Panc1 (cell line): ENCODE results near the gene IFNA2. TPM values are rescaled to one million over a fixed set of nuclear protein-coding genes. Genes with fewer than 3 reads are reported as not detected.

Source experiments
- ATAC-seq: fragments of 200-7000 bp; cut with Tn5 transposase; 2 replicates; pipeline ENCODE4 v1.9.1; 2020; ENCODE audit warnings: mild to moderate bottlenecking, moderate library complexity
- BruUV-seq: library from RNA; stranded (reverse); fragments of 400-500 nt; replicated peaks from 2 replicates; lab custom pipeline; 2021; lab: Mats Ljungman, UMichigan
- CTCF ChIA-PET: fragments of 300-600 bp; sonication (Branson Sonifier 250); formaldehyde crosslinking; loops from one replicate; lab custom pipeline; 2022; ENCODE audit warnings: antibody characterized with exemption; lab: Charles Lee
- POLR2A ChIA-PET: fragments of 300-600 bp; sonication (Branson Sonifier 250); formaldehyde crosslinking; loops from one replicate; lab custom pipeline; 2022; ENCODE audit warnings: antibody characterized with exemption; lab: Charles Lee
- DNase-seq: peaks from one replicate; pipeline ENCODE4 v3.0.0-alpha.2; 2010; ENCODE audit warnings: low read depth, low spot score
- H3K27ac ChIP-seq: 2 replicates; pipeline ENCODE4 v1.5.1; 2011; ENCODE audit warnings: mild to moderate bottlenecking, low read length, inconsistent platforms
- H3K27me3 ChIP-seq: fragments of 200-500 bp; sonication (Bioruptor generic); 2 replicates; pipeline ENCODE4 v1.6.0; 2014; ENCODE audit warnings: low read length, inconsistent platforms; ENCODE audit not compliant: control insufficient read depth, insufficient read depth
- H3K36me3 ChIP-seq: fragments of 200-500 bp; sonication (Bioruptor generic); 2 replicates; pipeline ENCODE4 v1.5.1; 2014; ENCODE audit warnings: inconsistent platforms, mild to moderate bottlenecking, low read length, moderate library complexity; ENCODE audit not compliant: control insufficient read depth, insufficient read depth
- H3K4me1 ChIP-seq: 2 replicates; pipeline ENCODE4 v1.5.1; 2011; ENCODE audit warnings: inconsistent platforms, mild to moderate bottlenecking, low read length, moderate library complexity; ENCODE audit not compliant: control insufficient read depth, insufficient read depth
- H3K4me3 ChIP-seq, 2 experiments: 2 replicates each; pipeline ENCODE4 v1.5.1; 2011 to 2012; ENCODE audit warnings: low read depth in 2 of 2, low read length in 2 of 2, mild to moderate bottlenecking in 2 of 2, inconsistent platforms in 1 of 2, moderate library complexity in 1 of 2
- H3K9me3 ChIP-seq: fragments of 200-500 bp; sonication (Bioruptor generic); 2 replicates; pipeline ENCODE4 v1.5.1; 2014; ENCODE audit warnings: low read depth, mild to moderate bottlenecking, inconsistent platforms, low read length, moderate library complexity; ENCODE audit not compliant: control insufficient read depth, insufficient read depth
- POLR2AphosphoS5 ChIP-seq: IDR thresholded peaks from 2 replicates; pipeline ENCODE4 v1.6.1; 2012; ENCODE audit warnings: mild to moderate bottlenecking, low read depth, low read length, moderate library complexity
- REST ChIP-seq, 2 experiments: IDR thresholded peaks; 2 replicates each; pipeline ENCODE4 v1.6.1; 2011 to 2012; ENCODE audit warnings: low read depth in 2 of 2, control low read depth in 1 of 2, low read length in 1 of 2, mild to moderate bottlenecking in 1 of 2, moderate library complexity in 1 of 2; ENCODE audit not compliant: insufficient read depth in 1 of 2
- SIN3A ChIP-seq: IDR thresholded peaks from 2 replicates; pipeline ENCODE4 v1.6.1; 2012; ENCODE audit warnings: low read depth, mild to moderate bottlenecking, low read length, moderate library complexity, borderline replicate concordance; ENCODE audit not compliant: insufficient read depth
- TCF7L2 ChIP-seq: IDR thresholded peaks from 2 replicates; pipeline ENCODE4 v1.6.1; 2011; ENCODE audit warnings: mild to moderate bottlenecking, low read depth, low read length, inconsistent platforms
- in situ Hi-C: cut with HindIII; loops from 2 replicates; pipeline ENCODE4 v1.10.0; 2016; ENCODE audit warnings: low sequenced_read_pairs, low pct_unique_long_range_greater_than_20kb
- intact Hi-C: fragments of 100-400 bp; cut with micrococcal nuclease; formaldehyde crosslinking; loops from one replicate; pipeline ENCODE4 v1.10.0; 2022; ENCODE audit not compliant: unreplicated experiment
- total RNA-seq: library from RNA; stranded (reverse); gene quantifications from one replicate; pipeline ENCODE4 v1.2.1, GENCODE V29; 2021; ENCODE audit not compliant: unreplicated experiment
- TF ChIP-seq, protein P1 (sequence below): fragments of 450-650 bp; IDR thresholded peaks from 2 replicates; pipeline ENCODE4 v1.5.1; 2017; ENCODE audit warnings: mild to moderate bottlenecking

IFNA2 gene
- total RNA-seq, 1 experiment from 2014 or later = not detected

DNA sequence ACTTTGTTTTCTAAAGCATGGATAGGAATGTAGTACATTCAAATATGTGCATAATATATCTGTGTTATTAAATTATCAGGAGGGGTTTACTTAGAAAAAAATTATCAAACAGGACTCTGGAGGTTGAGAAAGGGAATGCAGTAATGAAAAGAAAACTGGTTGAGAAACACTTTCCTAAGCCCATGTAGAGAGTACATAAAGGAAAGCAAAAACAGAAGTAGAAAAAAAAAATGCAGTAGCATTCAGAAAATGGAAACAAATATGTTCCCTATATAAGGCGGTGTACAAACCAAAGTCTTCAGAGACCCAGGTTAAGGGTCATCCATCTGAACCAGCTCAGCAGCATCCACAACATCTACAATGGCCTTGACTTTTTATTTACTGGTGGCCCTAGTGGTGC, 23.6 kb upstream of the IFNA2 start, which contains the start of gene IFNA8:
IFNA8 (plus strand) TSS at position 301 of the 400 bp plus-strand sequence; CDS start at position 361, 60 bp downstream.
- H3K27me3 ChIP-seq = no peaks in the 10 kb centered on the region
- no peak for ATAC-seq
- no peak for TF ChIP-seq REST (IDR thresholded peaks at IDR 0.05; ENCODE audit: insufficient read depth in 1 of 2, low read depth in 2 of 2, low read length in 1 of 2)
- TF ChIP-seq, protein P1, sequence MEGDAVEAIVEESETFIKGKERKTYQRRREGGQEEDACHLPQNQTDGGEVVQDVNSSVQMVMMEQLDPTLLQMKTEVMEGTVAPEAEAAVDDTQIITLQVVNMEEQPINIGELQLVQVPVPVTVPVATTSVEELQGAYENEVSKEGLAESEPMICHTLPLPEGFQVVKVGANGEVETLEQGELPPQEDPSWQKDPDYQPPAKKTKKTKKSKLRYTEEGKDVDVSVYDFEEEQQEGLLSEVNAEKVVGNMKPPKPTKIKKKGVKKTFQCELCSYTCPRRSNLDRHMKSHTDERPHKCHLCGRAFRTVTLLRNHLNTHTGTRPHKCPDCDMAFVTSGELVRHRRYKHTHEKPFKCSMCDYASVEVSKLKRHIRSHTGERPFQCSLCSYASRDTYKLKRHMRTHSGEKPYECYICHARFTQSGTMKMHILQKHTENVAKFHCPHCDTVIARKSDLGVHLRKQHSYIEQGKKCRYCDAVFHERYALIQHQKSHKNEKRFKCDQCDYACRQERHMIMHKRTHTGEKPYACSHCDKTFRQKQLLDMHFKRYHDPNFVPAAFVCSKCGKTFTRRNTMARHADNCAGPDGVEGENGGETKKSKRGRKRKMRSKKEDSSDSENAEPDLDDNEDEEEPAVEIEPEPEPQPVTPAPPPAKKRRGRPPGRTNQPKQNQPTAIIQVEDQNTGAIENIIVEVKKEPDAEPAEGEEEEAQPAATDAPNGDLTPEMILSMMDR = no peak
- TF ChIP-seq SIN3A = no peak
- no peak for TF ChIP-seq POLR2AphosphoS5
- no peak for TF ChIP-seq TCF7L2
- intact Hi-C loops = no loop called here
- DNase-seq = no peak
- ChIA-PET CTCF (no interaction called here), POLR2A (no interaction called here)
- H3K4me1 ChIP-seq = no peaks in the 10 kb centered on the region
- no peak within 1 kb of the TSS for H3K27ac ChIP-seq
- H3K36me3 ChIP-seq = no peaks in the 10 kb centered on the region; the same call in 1 of the 2 replicates
- H3K9me3 ChIP-seq = no peaks in the 10 kb centered on the region
- in situ Hi-C loops = no loop called here
- BruUV-seq = no TSS peak
- no peak within 1 kb of the TSS for H3K4me3 ChIP-seq

- ChIA-PET CTCF (no interaction called here), POLR2A (no interaction called here)
- H3K4me3 ChIP-seq = no peak overlapping the region
- no peaks in the 10 kb centered on the region for H3K4me1 ChIP-seq
- DNase-seq = no peak
- ATAC-seq = no peak
- no TSS peak for BruUV-seq
- no peaks in the 10 kb centered on the region for H3K9me3 ChIP-seq
- in situ Hi-C loops = no loop called here
- no peaks in the 10 kb centered on the region for H3K27me3 ChIP-seq
- H3K27ac ChIP-seq = no peak overlapping the region
- TF ChIP-seq REST (IDR thresholded peaks at IDR 0.05; ENCODE audit: insufficient read depth in 1 of 2, low read depth in 2 of 2, low read length in 1 of 2) (no peak), SIN3A (no peak), POLR2AphosphoS5 (no peak), TCF7L2 (no peak)
- TF ChIP-seq, protein P1 = no peak
- no peaks in the 10 kb centered on the region; the same call in 1 of the 2 replicates for H3K36me3 ChIP-seq
- intact Hi-C loops = no loop called here
These were observed 18.9 kb upstream of the IFNA2 start for GRCh38 chr9:21404146-21404545.
